IMR-90 (cell line): ENCODE results near the gene LIPE. TPM values are rescaled to one million over a fixed set of nuclear protein-coding genes. Genes with fewer than 3 reads are reported as not detected.

Experiments used
- ATAC-seq: fragments of 200-7000 bp; cut with Tn5 transposase; 2 replicates; pipeline ENCODE4 v1.9.1; 2020; ENCODE audit warnings: low read depth, mild to moderate bottlenecking, moderate library complexity
- BruUV-seq: library from RNA; stranded (reverse); fragments of 400-500 nt; replicated peaks from 2 replicates; lab custom pipeline; 2021; lab: Mats Ljungman, UMichigan
- CTCF ChIA-PET: fragments of 300-600 bp; formaldehyde crosslinking; extraction: SDS; loops from one replicate; lab custom pipeline; 2021; ENCODE audit warnings: antibody characterized with exemption; lab: Yijun Ruan, JAX
- POLR2A ChIA-PET: fragments of 300-600 bp; sonication (Branson Sonifier 250); formaldehyde crosslinking; loops from one replicate; lab custom pipeline; 2022; ENCODE audit warnings: antibody characterized with exemption; ENCODE audit not compliant: unreplicated experiment; lab: Charles Lee
- DNase-seq: peaks from one replicate; pipeline ENCODE4 v3.0.0; 2013
- H2AFZ ChIP-seq: replicated peaks from 2 replicates; pipeline ENCODE3; 2013; ENCODE audit warnings: low read length, mild to moderate bottlenecking; ENCODE audit not compliant: poor library complexity
- H2AK5ac ChIP-seq: 2 replicates; pipeline ENCODE4 v1.6.1; 2013; ENCODE audit warnings: low read depth, low read length, inconsistent platforms
- H2AK9ac ChIP-seq: replicated peaks from 2 replicates; pipeline ENCODE3; 2013; ENCODE audit warnings: mild to moderate bottlenecking, low read depth, low read length, moderate library complexity; ENCODE audit not compliant: poor library complexity
- H2BK120ac ChIP-seq: 2 replicates; pipeline ENCODE4 v1.6.1; 2013; ENCODE audit warnings: low read depth, low read length, inconsistent platforms
- H2BK15ac ChIP-seq: 3 replicates; pipeline ENCODE4 v1.6.1; 2013; ENCODE audit warnings: low read depth, low read length, inconsistent platforms
- H2BK20ac ChIP-seq: 2 replicates; pipeline ENCODE4 v1.6.1; 2013; ENCODE audit warnings: low read depth, mild to moderate bottlenecking, inconsistent platforms, low read length, moderate library complexity
- H2BK5ac ChIP-seq: 2 replicates; pipeline ENCODE4 v1.6.1; 2013; ENCODE audit warnings: mild to moderate bottlenecking, low read depth, low read length, inconsistent platforms; ENCODE audit not compliant: poor library complexity, severe bottlenecking
- H3K14ac ChIP-seq: replicated peaks from 2 replicates; pipeline ENCODE4 v1.6.1; 2013; ENCODE audit warnings: low read depth, low read length, inconsistent platforms
- H3K18ac ChIP-seq: 2 replicates; pipeline ENCODE4 v1.6.1; 2013; ENCODE audit warnings: low read depth, low read length, control low read depth
- H3K23ac ChIP-seq: 2 replicates; pipeline ENCODE4 v1.6.1; 2013; ENCODE audit warnings: low read depth, low read length, inconsistent platforms
- H3K27ac ChIP-seq: 2 replicates; pipeline ENCODE4 v1.5.1; 2013; ENCODE audit warnings: mild to moderate bottlenecking, control low read depth, low read length; ENCODE audit not compliant: insufficient read depth
- H3K27me3 ChIP-seq: 2 replicates; pipeline ENCODE4 v1.6.1; 2013; ENCODE audit warnings: low read length; ENCODE audit not compliant: control insufficient read depth, insufficient read depth
- H3K36me3 ChIP-seq: 2 replicates; pipeline ENCODE4 v1.6.1; 2013; ENCODE audit warnings: low read length, mixed read lengths; ENCODE audit not compliant: control insufficient read depth, insufficient read depth
- H3K4ac ChIP-seq: 2 replicates; pipeline ENCODE4 v1.6.1; 2013; ENCODE audit warnings: low read depth, low read length, inconsistent platforms
- H3K4me1 ChIP-seq: 2 replicates; pipeline ENCODE4 v1.6.1; 2013; ENCODE audit warnings: low read length, mixed read lengths; ENCODE audit not compliant: control insufficient read depth, insufficient read depth
- H3K4me2 ChIP-seq: 2 replicates; pipeline ENCODE4 v1.6.1; 2013; ENCODE audit warnings: low read depth, mild to moderate bottlenecking, control low read depth, low read length, moderate library complexity
- H3K4me3 ChIP-seq: 2 replicates; pipeline ENCODE4 v1.5.1; 2013; ENCODE audit warnings: low read depth, mild to moderate bottlenecking, control low read depth, low read length, moderate library complexity; ENCODE audit not compliant: insufficient read depth
- H3K56ac ChIP-seq: 2 replicates; pipeline ENCODE4 v1.6.1; 2013; ENCODE audit warnings: low read length, inconsistent platforms; ENCODE audit not compliant: insufficient read depth; ENCODE audit errors: extremely low read depth
- H3K79me1 ChIP-seq, 2 experiments: 2 replicates each; pipeline ENCODE4 v1.6.1; 2013; ENCODE audit warnings: low read length in 2 of 2, inconsistent platforms in 1 of 2, low read depth in 1 of 2
- H3K9ac ChIP-seq: 2 replicates; pipeline ENCODE4 v1.6.1; 2013; ENCODE audit warnings: low read depth, low read length, control low read depth
- H3K9me1 ChIP-seq: 2 replicates; pipeline ENCODE4 v1.6.1; 2013; ENCODE audit warnings: low read length, inconsistent platforms; ENCODE audit not compliant: insufficient read depth
- H3K9me3 ChIP-seq: 2 replicates; pipeline ENCODE4 v1.6.1; 2013; ENCODE audit warnings: low read length; ENCODE audit not compliant: control insufficient read depth, insufficient read depth
- H4K20me1 ChIP-seq: 2 replicates; pipeline ENCODE4 v1.6.1; 2013; ENCODE audit warnings: low read length, inconsistent platforms; ENCODE audit not compliant: insufficient read depth
- H4K5ac ChIP-seq: 2 replicates; pipeline ENCODE4 v1.6.1; 2013; ENCODE audit warnings: mild to moderate bottlenecking, low read depth, low read length, control low read depth
- H4K8ac ChIP-seq, 2 experiments: 2 replicates each; pipeline ENCODE4 v1.6.1; 2013; ENCODE audit warnings: low read depth in 2 of 2, low read length in 2 of 2, control low read depth in 1 of 2, inconsistent platforms in 1 of 2
- H4K91ac ChIP-seq: 2 replicates; pipeline ENCODE4 v1.6.1; 2013; ENCODE audit warnings: low read depth, low read length, inconsistent platforms; ENCODE audit not compliant: insufficient read depth
- BHLHE40 ChIP-seq: fragments of 150-350 bp; IDR thresholded peaks from 2 replicates; pipeline ENCODE4 v1.6.1; 2016; ENCODE audit warnings: mild to moderate bottlenecking, low read depth, low read length
- CEBPB ChIP-seq: IDR thresholded peaks from 2 replicates; pipeline ENCODE4 v1.6.1; 2012; ENCODE audit warnings: low read depth, low read length, improper control_type of control experiment
- FOS ChIP-seq: fragments of 150-350 bp; IDR thresholded peaks from 2 replicates; pipeline ENCODE4 v1.6.1; 2016; ENCODE audit warnings: low read depth, low read length
- MAFK ChIP-seq: IDR thresholded peaks from 2 replicates; pipeline ENCODE4 v1.6.1; 2012; ENCODE audit warnings: low read depth, low read length, improper control_type of control experiment
- MXI1 ChIP-seq: IDR thresholded peaks from 2 replicates; pipeline ENCODE4 v1.6.1; 2012; ENCODE audit warnings: low read depth, mild to moderate bottlenecking, low read length, moderate library complexity, borderline replicate concordance
- RAD21 ChIP-seq: IDR thresholded peaks from 2 replicates; pipeline ENCODE4 v1.6.1; 2012; ENCODE audit warnings: low read length, improper control_type of control experiment
- WGBS, 2 experiments: methylation state at CpG; one replicate each; pipeline versions ENCODE4 v1.1.5 to v1.1.7; 2013; ENCODE audit warnings: missing lambda C conversion rate in 2 of 2; ENCODE audit not compliant: insufficient read length in 1 of 2; ENCODE audit errors: extremely low coverage in 2 of 2; 5-methylcytosine and 5-hydroxymethylcytosine counted together
- dilution Hi-C: fragments of 300-500 bp; cut with HindIII; formaldehyde crosslinking; loops from one replicate; pipeline ENCODE4 v1.14.3; 2018; ENCODE audit warnings: low sequenced_read_pairs; ENCODE audit not compliant: unreplicated experiment
- in situ Hi-C: fragments of 300-500 bp; cut with MboI; formaldehyde crosslinking; loops from 3 replicates; pipeline ENCODE4 v1.14.3; 2019; ENCODE audit warnings: low sequenced_read_pairs, inconsistent platforms, mixed read lengths
- intact Hi-C: fragments of 100-400 bp; cut with micrococcal nuclease; formaldehyde crosslinking; loops from 2 replicates; pipeline ENCODE4 v1.10.0; 2022
- polyA plus RNA-seq, 3 experiments: library from polyadenylated mRNA; depleted of rRNA; stranded (reverse); fragments of >200 nt; gene quantifications; 2 replicates each; pipeline ENCODE4 v1.2.3, GENCODE V29; 2012; ENCODE audit warnings: low replicate concordance in 1 of 3
- total RNA-seq: library from RNA; depleted of rRNA; stranded (reverse); fragments of >200 nt; gene quantifications from 2 replicates; pipeline ENCODE4 v1.2.3, GENCODE V29; 2012
- TF ChIP-seq, protein P1 (sequence below): fragments of 150-350 bp; IDR thresholded peaks from 2 replicates; pipeline ENCODE4 v1.6.1; 2016; ENCODE audit warnings: low read depth, mild to moderate bottlenecking, low read length, moderate library complexity, borderline replicate concordance
- TF ChIP-seq, protein P2 (sequence below): conservative IDR thresholded peaks from 2 replicates; pipeline ENCODE4 v1.5.1; 2012; ENCODE audit warnings: mild to moderate bottlenecking, low read depth, low read length, improper control_type of control experiment

LIPE gene
- total and polyA plus RNA-seq, 2 of the 4 experiments (the other 2 are of a cell fraction) = 1.1 to 5.4 TPM

DNA sequence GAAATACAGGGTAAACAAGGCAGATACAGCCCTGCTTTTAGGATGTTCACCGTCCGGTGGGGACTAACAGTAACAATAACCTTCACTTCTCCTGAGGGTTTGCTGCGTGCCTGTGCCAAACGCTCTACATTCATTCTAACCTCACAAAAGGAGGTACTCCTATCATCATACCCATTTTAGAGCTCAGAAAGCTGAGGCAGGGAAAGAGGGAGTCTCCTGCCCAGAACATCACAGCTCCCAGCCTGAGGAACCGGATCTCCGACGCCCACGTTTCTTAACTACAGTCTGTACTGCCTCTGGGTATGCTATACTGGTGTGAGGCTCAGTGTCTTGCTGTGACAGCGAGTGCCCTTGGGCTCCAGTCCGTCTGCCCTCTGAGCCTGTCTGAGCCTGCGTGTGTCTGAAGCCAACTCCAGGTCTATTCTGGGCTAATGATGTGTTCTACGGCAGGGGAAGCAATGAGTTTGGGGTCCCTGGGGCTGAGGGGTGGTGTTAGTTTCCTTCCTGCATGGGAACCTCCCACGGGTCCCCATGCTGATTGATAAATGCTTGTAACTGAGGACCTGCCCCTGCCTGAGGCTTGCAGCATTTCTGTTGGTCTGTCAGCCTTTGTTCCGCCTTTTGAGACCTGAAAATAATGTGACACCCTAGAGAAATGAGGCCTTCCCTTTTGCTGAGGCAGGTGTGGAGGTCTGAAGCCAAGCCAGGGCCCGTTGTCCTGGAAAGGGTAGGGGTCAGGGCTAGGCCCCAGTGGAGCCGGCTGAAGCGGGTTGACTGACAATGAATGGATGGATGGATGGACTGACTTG is 4.9 kb downstream of the LIPE start (continued):
- TF ChIP-seq, protein P1, sequence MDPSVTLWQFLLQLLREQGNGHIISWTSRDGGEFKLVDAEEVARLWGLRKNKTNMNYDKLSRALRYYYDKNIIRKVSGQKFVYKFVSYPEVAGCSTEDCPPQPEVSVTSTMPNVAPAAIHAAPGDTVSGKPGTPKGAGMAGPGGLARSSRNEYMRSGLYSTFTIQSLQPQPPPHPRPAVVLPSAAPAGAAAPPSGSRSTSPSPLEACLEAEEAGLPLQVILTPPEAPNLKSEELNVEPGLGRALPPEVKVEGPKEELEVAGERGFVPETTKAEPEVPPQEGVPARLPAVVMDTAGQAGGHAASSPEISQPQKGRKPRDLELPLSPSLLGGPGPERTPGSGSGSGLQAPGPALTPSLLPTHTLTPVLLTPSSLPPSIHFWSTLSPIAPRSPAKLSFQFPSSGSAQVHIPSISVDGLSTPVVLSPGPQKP = no peak

DNA sequence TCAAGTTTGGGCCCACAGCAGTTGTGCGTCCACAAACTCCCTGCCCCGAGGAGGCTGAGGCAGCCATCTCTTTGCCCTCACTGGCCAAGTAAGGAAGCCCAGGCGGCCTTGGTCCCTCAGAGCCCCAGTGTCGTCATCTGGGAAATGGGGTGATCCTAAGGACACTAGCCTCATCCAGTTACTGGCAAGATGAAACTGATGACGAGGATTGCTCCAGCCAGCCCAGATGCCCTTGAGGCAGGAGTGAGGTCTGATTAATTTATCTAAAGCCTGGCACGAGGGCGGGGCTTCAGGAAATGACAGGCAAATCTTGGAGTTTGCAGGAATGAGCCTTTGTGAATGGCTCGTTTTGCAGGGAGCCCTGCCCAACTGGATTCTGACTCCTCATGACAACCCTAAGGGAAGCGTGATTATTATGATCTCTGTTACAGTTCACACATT is 5.6 kb downstream of the LIPE start:
- H2BK15ac ChIP-seq = no peak overlapping the region
- H2BK5ac ChIP-seq = no peak overlapping the region
- WGBS, 2 experiments = 83% methylated on average over 1 of the region's 9 CpGs; no CpG with 5 or more reads in 1 of the 2 experiments
- H2AFZ ChIP-seq = no peak overlapping the region
- ChIA-PET POLR2A (no interaction called here), CTCF (no interaction called here)
- H4K91ac ChIP-seq = no peak overlapping the region
- no peaks in the 10 kb centered on the region for H3K27me3 ChIP-seq
- peaks cover 4 to 19% of the 10 kb centered on the region in 2 experiments; a peak in 2 of 4 replicates for H3K79me1 ChIP-seq
- no peak overlapping the region for H3K4me3 ChIP-seq
- intact Hi-C loops = no loop called here
- dilution Hi-C loops = no loop called here
- peaks cover 11% of the 10 kb centered on the region for H3K9me1 ChIP-seq
- H2AK5ac ChIP-seq = no peak overlapping the region
- H4K20me1 ChIP-seq = peaks cover 11% of the 10 kb centered on the region; the same call in 1 of the 2 replicates
- no peak overlapping the region for H2AK9ac ChIP-seq
- no peak overlapping the region for H3K4me2 ChIP-seq
- no peak overlapping the region for H3K4ac ChIP-seq
- H3K27ac ChIP-seq = no peak overlapping the region
- no peak overlapping the region for H2BK120ac ChIP-seq
- no peak for ATAC-seq
- H3K14ac ChIP-seq = no peak overlapping the region
- H3K9me3 ChIP-seq = no peaks in the 10 kb centered on the region
- in situ Hi-C loops = no loop called here
- TF ChIP-seq CEBPB (no peak), FOS (no peak), BHLHE40 (no peak), MAFK (no peak), MXI1 (no peak), RAD21 (no peak)
- TF ChIP-seq, protein P2, sequence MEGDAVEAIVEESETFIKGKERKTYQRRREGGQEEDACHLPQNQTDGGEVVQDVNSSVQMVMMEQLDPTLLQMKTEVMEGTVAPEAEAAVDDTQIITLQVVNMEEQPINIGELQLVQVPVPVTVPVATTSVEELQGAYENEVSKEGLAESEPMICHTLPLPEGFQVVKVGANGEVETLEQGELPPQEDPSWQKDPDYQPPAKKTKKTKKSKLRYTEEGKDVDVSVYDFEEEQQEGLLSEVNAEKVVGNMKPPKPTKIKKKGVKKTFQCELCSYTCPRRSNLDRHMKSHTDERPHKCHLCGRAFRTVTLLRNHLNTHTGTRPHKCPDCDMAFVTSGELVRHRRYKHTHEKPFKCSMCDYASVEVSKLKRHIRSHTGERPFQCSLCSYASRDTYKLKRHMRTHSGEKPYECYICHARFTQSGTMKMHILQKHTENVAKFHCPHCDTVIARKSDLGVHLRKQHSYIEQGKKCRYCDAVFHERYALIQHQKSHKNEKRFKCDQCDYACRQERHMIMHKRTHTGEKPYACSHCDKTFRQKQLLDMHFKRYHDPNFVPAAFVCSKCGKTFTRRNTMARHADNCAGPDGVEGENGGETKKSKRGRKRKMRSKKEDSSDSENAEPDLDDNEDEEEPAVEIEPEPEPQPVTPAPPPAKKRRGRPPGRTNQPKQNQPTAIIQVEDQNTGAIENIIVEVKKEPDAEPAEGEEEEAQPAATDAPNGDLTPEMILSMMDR = no peak
- no peaks in the 10 kb centered on the region for H3K36me3 ChIP-seq
- peaks cover 9% of the 10 kb centered on the region for H3K4me1 ChIP-seq
- no peak overlapping the region for H2BK20ac ChIP-seq
- no peak for DNase-seq
- H3K23ac ChIP-seq = no peak overlapping the region
- H3K18ac ChIP-seq = no peak overlapping the region
- no peak overlapping the region for H3K9ac ChIP-seq
- H4K5ac ChIP-seq = no peak overlapping the region
- no peak overlapping the region for H4K8ac ChIP-seq
- H3K56ac ChIP-seq = no peak overlapping the region
- BruUV-seq = no TSS peak
